ENCODE measurements around the gene ISX. TPM values are rescaled to one million over a fixed set of nuclear protein-coding genes. Genes with fewer than 3 reads are reported as not detected.
"Not testable (repeated sequence)": the region's sequence is repeated elsewhere in the genome, so short reads cannot be mapped to it uniquely, and the experiment has no call there.

ISX gene
- total RNA-seq, 3 donors from 2014 or later: 35.3 to 104 (median 50.3) TPM

GRCh38 chr22:35022291-35022690, 43.7 kb upstream of the ISX start:
- H3K9me3 ChIP-seq: no peaks in the 10 kb centered on the region
- DNase-seq (no peak), ATAC-seq (no peak)
- H3K4me1 ChIP-seq (ENCODE audit: low read depth): peaks cover 14% of the 10 kb centered on the region
- H3K4me3 ChIP-seq: no peak overlapping the region
- no peak for TF ChIP-seq CTCF (IDR thresholded peaks at IDR 0.05)
- no peaks in the 10 kb centered on the region for H3K36me3 ChIP-seq (ENCODE audit: low read depth)
- intact Hi-C loops (cut with DNase I, micrococcal nuclease): no loop called here

DNA sequence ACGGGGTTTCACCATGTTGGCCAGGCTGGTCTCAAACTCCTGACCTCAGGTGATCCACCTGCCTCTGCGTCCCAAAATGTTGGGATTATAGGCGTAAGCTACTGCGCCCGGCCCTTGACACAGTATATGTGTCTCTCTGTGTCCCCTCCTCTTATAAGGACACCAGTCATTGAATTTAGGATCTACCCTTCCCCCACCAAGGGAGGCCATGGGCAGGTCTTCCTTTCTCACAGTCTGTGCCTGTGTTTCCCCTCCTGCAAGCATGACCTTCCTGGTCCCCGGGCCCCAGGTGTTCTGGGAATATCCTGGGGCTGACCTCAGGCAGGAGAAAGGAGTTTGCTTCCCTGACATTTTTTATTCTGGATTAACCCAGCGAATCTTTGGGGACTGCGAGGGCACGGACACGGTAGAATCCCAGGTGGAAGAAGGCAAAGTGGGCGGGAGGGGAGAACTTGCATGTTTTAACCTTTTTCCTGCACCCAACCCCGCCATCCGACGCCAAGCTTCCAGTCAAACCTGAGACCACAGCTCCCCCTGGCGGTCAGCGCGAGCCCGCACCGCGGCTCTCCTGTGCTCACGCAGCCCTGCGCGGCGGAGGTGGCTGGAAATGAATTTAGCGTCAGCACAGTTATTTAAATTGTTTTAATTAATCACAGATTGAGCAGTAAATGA, 42.1 kb upstream of the ISX start:
- peak; percentile 78 for TF ChIP-seq CTCF (IDR thresholded peaks at IDR 0.05)
- Histone ChIP-seq H3K36me3 (ENCODE audit: low read depth) (no peaks in the 10 kb centered on the region), H3K4me1 (ENCODE audit: low read depth) (peaks cover 14% of the 10 kb centered on the region), H3K4me3 (no peak overlapping the region), H3K9me3 (no peaks in the 10 kb centered on the region)
- DNase-seq: peak; percentile 70 to 91 (median 89)
- intact Hi-C loops (cut with DNase I, micrococcal nuclease): no loop called here
- ATAC-seq: peak; percentile 78

DNA sequence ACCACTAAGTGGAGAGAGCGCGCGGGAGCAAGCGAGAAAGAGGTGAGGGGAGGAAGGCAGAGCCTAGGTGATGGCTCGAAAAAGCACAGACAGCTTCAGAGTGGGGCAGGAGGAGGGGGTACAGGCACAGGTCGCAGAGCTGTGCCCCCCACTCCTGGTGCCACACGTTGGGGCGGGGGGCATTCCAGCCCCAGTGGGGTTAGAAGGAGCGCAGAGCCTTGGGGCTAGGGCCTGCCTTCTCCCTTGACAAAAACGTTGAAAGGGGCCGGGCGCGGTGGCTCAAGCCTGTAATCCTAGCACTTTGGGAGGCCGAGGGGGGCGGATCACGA, 41.6 kb upstream of the ISX start:
- H3K4me3 ChIP-seq: no peak overlapping the region
- intact Hi-C loops (cut with DNase I, micrococcal nuclease): no loop called here
- no peak for TF ChIP-seq CTCF (IDR thresholded peaks at IDR 0.05)
- peaks cover 14% of the 10 kb centered on the region for H3K4me1 ChIP-seq (ENCODE audit: low read depth)
- DNase-seq (no peak), ATAC-seq (no peak)
- no peaks in the 10 kb centered on the region for H3K9me3 ChIP-seq
- H3K36me3 ChIP-seq (ENCODE audit: low read depth): no peaks in the 10 kb centered on the region

DNA sequence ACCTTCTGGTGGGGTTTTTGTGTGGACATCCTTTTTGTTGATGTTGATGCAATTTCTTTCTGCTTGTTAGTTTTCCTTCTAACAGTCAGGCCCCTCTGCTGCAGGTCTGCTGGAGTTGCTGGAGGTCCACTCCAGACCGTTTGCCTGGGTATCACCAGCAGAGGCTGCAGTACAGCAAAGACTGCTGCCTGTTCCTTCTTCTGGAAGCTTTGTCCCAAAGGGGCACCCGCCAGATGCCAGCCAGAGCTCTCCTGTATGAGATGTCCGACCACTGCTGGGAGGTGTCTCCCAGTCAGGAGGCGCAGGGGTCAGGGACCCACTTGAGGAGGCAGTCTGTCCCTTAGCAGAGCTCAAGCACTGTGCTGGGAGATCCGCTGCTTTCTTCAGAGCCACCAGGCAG, 35.8 kb upstream of the ISX start:
- not testable (repeated sequence) for H3K4me3 ChIP-seq; ATAC-seq; H3K4me1 ChIP-seq (ENCODE audit: low read depth); DNase-seq; H3K36me3 ChIP-seq (ENCODE audit: low read depth); H3K9me3 ChIP-seq
- intact Hi-C loops (cut with DNase I, micrococcal nuclease): loop anchor here in 1 of 2 donors (10.0 kb wide), 1 partner anchor 615 kb away; no protein-coding TSS in a partner anchor

DNA sequence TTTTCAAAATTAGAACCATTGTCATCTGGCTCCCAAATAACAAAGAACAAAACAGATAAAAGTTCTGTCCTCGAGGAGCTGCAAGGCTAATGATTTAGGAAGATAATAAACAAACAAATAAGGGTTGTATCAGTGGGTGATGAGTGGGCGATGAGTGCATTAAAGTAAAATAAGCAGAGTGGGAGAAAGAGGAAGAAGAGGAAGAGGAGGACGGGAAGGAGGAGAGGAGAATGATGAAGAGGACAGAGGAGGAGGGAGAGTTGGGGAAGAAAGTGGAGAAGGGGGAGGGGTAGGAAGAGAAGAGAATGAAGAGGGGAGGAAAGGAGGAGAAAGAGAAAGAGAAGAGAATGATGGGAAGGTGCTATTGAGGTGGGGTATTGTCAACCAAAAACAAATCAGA, 33.4 kb upstream of the ISX start:
- H3K4me3 ChIP-seq: no peak overlapping the region
- no peak for ATAC-seq
- TF ChIP-seq CTCF (IDR thresholded peaks at IDR 0.05): no peak

DNA sequence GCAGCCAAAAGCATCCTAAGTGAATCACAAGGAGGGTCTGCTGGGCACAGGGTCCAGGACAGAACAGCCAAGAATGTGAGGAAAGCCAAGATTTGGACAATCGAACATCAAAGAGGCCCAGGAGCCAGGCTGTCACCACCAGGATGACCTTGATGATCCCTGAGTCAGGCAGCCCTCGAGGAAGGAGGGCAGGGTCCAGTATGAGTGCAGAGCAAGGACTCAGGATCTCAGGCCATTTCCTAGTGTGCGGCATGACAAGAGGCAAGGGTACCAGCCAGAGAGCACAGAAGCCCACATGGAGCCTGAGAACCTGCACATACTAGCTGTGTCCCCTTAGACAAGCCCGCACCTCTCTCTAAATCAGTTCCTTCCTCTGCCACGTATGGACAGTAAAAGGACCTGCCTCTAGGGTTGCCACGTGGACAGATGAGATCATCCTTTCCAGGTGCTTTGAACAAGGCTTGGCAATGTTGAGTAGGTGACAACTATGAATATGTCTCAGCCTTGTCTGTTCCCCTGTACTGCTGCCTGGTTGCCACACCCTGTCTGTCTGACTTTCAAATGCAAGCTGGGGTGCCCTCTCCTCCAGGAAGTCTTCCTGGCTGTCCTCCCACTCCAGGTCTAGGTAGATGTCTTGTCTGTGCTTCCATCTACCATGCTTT, 32.2 kb upstream of the ISX start:
- DNase-seq (no peak), ATAC-seq (peak; percentile 70)
- intact Hi-C loops (cut with DNase I, micrococcal nuclease): loop anchor here in 1 of 2 donors (10.0 kb wide), 1 partner anchor 619 kb away; no protein-coding TSS in a partner anchor
- no peak for TF ChIP-seq CTCF (IDR thresholded peaks at IDR 0.05)
- Histone ChIP-seq H3K4me1 (ENCODE audit: low read depth) (no peaks in the 10 kb centered on the region), H3K9me3 (no peaks in the 10 kb centered on the region), H3K4me3 (no peak overlapping the region), H3K36me3 (ENCODE audit: low read depth) (no peaks in the 10 kb centered on the region)

More for the DNA sequence above, 33.4 kb upstream of the ISX start:
- no peak for DNase-seq
- H3K9me3 ChIP-seq: no peaks in the 10 kb centered on the region
- no peaks in the 10 kb centered on the region for H3K4me1 ChIP-seq (ENCODE audit: low read depth)
- no peaks in the 10 kb centered on the region for H3K36me3 ChIP-seq (ENCODE audit: low read depth)
- intact Hi-C loops (cut with DNase I, micrococcal nuclease): loop anchor here in 1 of 2 donors (10.0 kb wide), 1 partner anchor 618 kb away; no protein-coding TSS in a partner anchor
